HG02943 (cell line): Measurements from ENCODE around the gene MNX1.

ENCODE experiments used
- ATAC-seq: cut with Tn5 transposase; IDR thresholded peaks from one replicate; pipeline ENCODE4 v1.9.1; 2021; ENCODE audit warnings: mild to moderate bottlenecking, low read depth, moderate library complexity; ENCODE audit not compliant: unreplicated experiment

MNX1 gene

GRCh38 chr7:157004521-157005455, 5.7 kb downstream of the MNX1 start:
- ATAC-seq, result no peak

GRCh38 chr7:157003756-157004520, 6.5 kb downstream of the MNX1 start:
- ATAC-seq, result no peak

GRCh38 chr7:157003445-157003755, 7.1 kb downstream of the MNX1 start:
- ATAC-seq, result no peak

- no peak for ATAC-seq
These were observed 7.5 kb downstream of the MNX1 start for GRCh38 chr7:157002819-157003421.

- no peak for ATAC-seq
These were observed 8.3 kb downstream of the MNX1 start for GRCh38 chr7:157001920-157002818.

- no peak for ATAC-seq
These were observed 9.5 kb downstream of the MNX1 start for GRCh38 chr7:157000741-157001653.

GRCh38 chr7:156999958-157000726, 10.3 kb downstream of the MNX1 start:
- no peak for ATAC-seq

GRCh38 chr7:156998988-156999957, 11.2 kb downstream of the MNX1 start:
- no peak for ATAC-seq

GRCh38 chr7:156994417-156994816, 16.0 kb downstream of the MNX1 start:
- no peak for ATAC-seq

- no peak for ATAC-seq
These were observed 16.6 kb downstream of the MNX1 start for GRCh38 chr7:156993925-156994235.

- no peak for ATAC-seq
These were observed 17.2 kb downstream of the MNX1 start for GRCh38 chr7:156993021-156993924.

GRCh38 chr7:156989766-156990535, 20.5 kb downstream of the MNX1 start:
- ATAC-seq, result no peak

GRCh38 chr7:156988343-156989185, 21.9 kb downstream of the MNX1 start:
- no peak for ATAC-seq

- no peak for ATAC-seq
These were observed 24.1 kb downstream of the MNX1 start for GRCh38 chr7:156986378-156986777.
